HEK293 (cell line): ENCODE results near the gene NRL.

Experiments
- CTCF ChIA-PET: fragments of 350-600 bp; formaldehyde crosslinking; extraction: SDS; loops from one replicate; lab custom pipeline; 2021; ENCODE audit warnings: antibody characterized with exemption; lab: Yijun Ruan, JAX
- POLR2A ChIA-PET: fragments of 300-600 bp; formaldehyde crosslinking; extraction: SDS; loops from one replicate; lab custom pipeline; 2020; ENCODE audit warnings: antibody characterized with exemption, inconsistent platforms; lab: Yijun Ruan, JAX
- H3K27ac ChIP-seq: fragments of 200-500 bp; sonication (Bioruptor generic); 2 replicates; pipeline ENCODE4 v1.5.1; 2014; ENCODE audit warnings: low read depth, low read length, control low read depth, inconsistent platforms; ENCODE audit errors: extremely low read depth
- H3K36me3 ChIP-seq, 2 experiments: fragments of 200-500 bp in 1 of 2; sonication (Bioruptor generic) in 1 of 2; 1 replicate in 1 of 2; 2 replicates in 1 of 2; pipeline ENCODE4 v1.5.1; 2014 to 2017; ENCODE audit warnings: inconsistent platforms in 2 of 2, low read length in 2 of 2; ENCODE audit not compliant: control insufficient read depth in 2 of 2, insufficient read depth in 1 of 2
- H3K4me1 ChIP-seq: fragments of 200-500 bp; sonication (Bioruptor generic); 2 replicates; pipeline ENCODE4 v1.5.1; 2014; ENCODE audit warnings: mild to moderate bottlenecking, low read length, inconsistent platforms; ENCODE audit not compliant: control insufficient read depth, insufficient read depth
- H3K4me3 ChIP-seq: 2 replicates; pipeline ENCODE4 v1.5.1; 2011; ENCODE audit warnings: low read depth, mild to moderate bottlenecking, control low read depth, low read length, moderate library complexity
- H3K9me3 ChIP-seq: fragments of 200-500 bp; sonication (Bioruptor generic); 2 replicates; pipeline ENCODE4 v1.5.1; 2014; ENCODE audit warnings: low read depth, low read length, inconsistent platforms; ENCODE audit not compliant: control insufficient read depth, insufficient read depth
- GLI4 ChIP-seq: fragments of 450-650 bp; formaldehyde crosslinking; IDR thresholded peaks from 2 replicates; pipeline ENCODE4 v1.5.1; 2016; ENCODE audit warnings: missing biosample characterization, missing genetic modification characterization
- MZF1 ChIP-seq: fragments of 450-650 bp; formaldehyde crosslinking; IDR thresholded peaks from 2 replicates; pipeline ENCODE4 v1.5.1; 2017; ENCODE audit warnings: missing biosample characterization, missing genetic modification characterization, borderline replicate concordance
- SALL2 ChIP-seq: fragments of 450-650 bp; formaldehyde crosslinking; IDR thresholded peaks from 2 replicates; pipeline ENCODE4 v1.5.0; 2017; ENCODE audit warnings: missing biosample characterization, mild to moderate bottlenecking, missing genetic modification characterization, borderline replicate concordance
- SP7 ChIP-seq: fragments of 450-650 bp; formaldehyde crosslinking; IDR thresholded peaks from 2 replicates; pipeline ENCODE4 v1.5.1; 2016; ENCODE audit warnings: missing biosample characterization, missing genetic modification characterization
- WT1 ChIP-seq: fragments of 450-650 bp; formaldehyde crosslinking; IDR thresholded peaks from 2 replicates; pipeline ENCODE4 v1.5.1; 2016; ENCODE audit warnings: missing biosample characterization, missing genetic modification characterization
- ZBTB20 ChIP-seq: fragments of 450-650 bp; formaldehyde crosslinking; IDR thresholded peaks from 2 replicates; pipeline ENCODE4 v1.5.1; 2016; ENCODE audit warnings: missing biosample characterization, missing genetic modification characterization
- ZNF112 ChIP-seq: fragments of 450-650 bp; formaldehyde crosslinking; IDR thresholded peaks from 2 replicates; pipeline ENCODE4 v1.5.0; 2017; ENCODE audit warnings: missing biosample characterization, missing genetic modification characterization
- ZNF169 ChIP-seq: fragments of 450-650 bp; formaldehyde crosslinking; IDR thresholded peaks from 2 replicates; pipeline ENCODE4 v1.5.1; 2016; ENCODE audit warnings: missing biosample characterization, missing genetic modification characterization
- ZNF211 ChIP-seq: fragments of 450-650 bp; formaldehyde crosslinking; IDR thresholded peaks from 2 replicates; pipeline ENCODE4 v1.5.1; 2016; ENCODE audit warnings: low read depth, missing biosample characterization, missing genetic modification characterization
- ZNF223 ChIP-seq: fragments of 450-650 bp; formaldehyde crosslinking; IDR thresholded peaks from 2 replicates; pipeline ENCODE4 v1.5.1; 2016; ENCODE audit warnings: missing biosample characterization, missing genetic modification characterization
- ZNF23 ChIP-seq: fragments of 450-650 bp; formaldehyde crosslinking; IDR thresholded peaks from 2 replicates; pipeline ENCODE4 v1.5.1; 2016; ENCODE audit warnings: missing biosample characterization, missing genetic modification characterization, borderline replicate concordance
- ZNF248 ChIP-seq: fragments of 450-650 bp; formaldehyde crosslinking; IDR thresholded peaks from 2 replicates; pipeline ENCODE4 v1.5.1; 2017; ENCODE audit warnings: missing biosample characterization, missing genetic modification characterization
- ZNF37A ChIP-seq: fragments of 450-650 bp; IDR thresholded peaks from 2 replicates; pipeline ENCODE4 v1.5.1; 2018; ENCODE audit warnings: missing biosample characterization, missing genetic modification characterization
- ZNF548 ChIP-seq: fragments of 450-650 bp; formaldehyde crosslinking; IDR thresholded peaks from 2 replicates; pipeline ENCODE4 v1.5.1; 2016; ENCODE audit warnings: missing biosample characterization, missing genetic modification characterization
- ZNF610 ChIP-seq: fragments of 450-650 bp; formaldehyde crosslinking; IDR thresholded peaks from 2 replicates; pipeline ENCODE4 v1.5.1; 2016; ENCODE audit warnings: missing biosample characterization, missing genetic modification characterization, borderline replicate concordance
- ZNF658 ChIP-seq: fragments of 450-650 bp; formaldehyde crosslinking; IDR thresholded peaks from 2 replicates; pipeline ENCODE4; 2016; ENCODE audit warnings: missing biosample characterization, missing genetic modification characterization
- TF ChIP-seq, protein P1 (sequence below): fragments of 450-650 bp; formaldehyde crosslinking; IDR thresholded peaks from 2 replicates; pipeline ENCODE4 v1.5.1; 2016; ENCODE audit warnings: missing biosample characterization, missing genetic modification characterization, borderline replicate concordance
- TF ChIP-seq, protein P2 (sequence below): fragments of 450-650 bp; formaldehyde crosslinking; IDR thresholded peaks from 2 replicates; pipeline ENCODE4 v1.5.1; 2016; ENCODE audit warnings: missing biosample characterization, missing genetic modification characterization
- TF ChIP-seq, protein P3 (sequence below): fragments of 450-650 bp; formaldehyde crosslinking; IDR thresholded peaks from 2 replicates; pipeline ENCODE4 v1.5.1; 2016; ENCODE audit warnings: missing biosample characterization, missing genetic modification characterization
- TF ChIP-seq, protein P4 (sequence below): fragments of 450-650 bp; formaldehyde crosslinking; IDR thresholded peaks from 2 replicates; pipeline ENCODE4 v1.5.1; 2017; ENCODE audit warnings: missing biosample characterization, missing genetic modification characterization

NRL gene

DNA sequence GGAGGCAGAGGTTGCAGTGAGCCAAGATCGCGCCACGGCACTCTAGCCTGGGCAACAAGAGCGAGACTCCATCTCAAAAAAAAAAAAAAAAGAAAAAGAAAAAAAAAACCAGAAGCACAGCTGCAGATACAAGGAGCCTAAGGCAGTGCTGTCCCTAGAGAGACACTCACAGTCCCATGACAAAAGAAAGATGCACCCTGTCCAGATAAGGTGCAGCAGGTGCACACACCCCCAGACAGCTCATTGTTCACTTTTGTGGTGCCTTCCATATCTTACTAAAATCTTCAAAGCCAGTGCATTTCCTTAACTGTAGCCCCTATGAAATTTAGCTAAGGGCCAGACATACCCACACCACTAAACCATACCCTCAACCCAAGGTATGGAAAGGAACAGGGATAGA lies 7.7 kb upstream of the NRL start (continued):
- no peak for TF ChIP-seq ZNF223 (tag by site-specific recombination)
- no peak for TF ChIP-seq ZNF112 (tag by site-specific recombination)
- TF ChIP-seq ZNF169 (tag by site-specific recombination) = no peak
- no peak for TF ChIP-seq ZNF23 (tag by site-specific recombination)
- TF ChIP-seq, protein P1, sequence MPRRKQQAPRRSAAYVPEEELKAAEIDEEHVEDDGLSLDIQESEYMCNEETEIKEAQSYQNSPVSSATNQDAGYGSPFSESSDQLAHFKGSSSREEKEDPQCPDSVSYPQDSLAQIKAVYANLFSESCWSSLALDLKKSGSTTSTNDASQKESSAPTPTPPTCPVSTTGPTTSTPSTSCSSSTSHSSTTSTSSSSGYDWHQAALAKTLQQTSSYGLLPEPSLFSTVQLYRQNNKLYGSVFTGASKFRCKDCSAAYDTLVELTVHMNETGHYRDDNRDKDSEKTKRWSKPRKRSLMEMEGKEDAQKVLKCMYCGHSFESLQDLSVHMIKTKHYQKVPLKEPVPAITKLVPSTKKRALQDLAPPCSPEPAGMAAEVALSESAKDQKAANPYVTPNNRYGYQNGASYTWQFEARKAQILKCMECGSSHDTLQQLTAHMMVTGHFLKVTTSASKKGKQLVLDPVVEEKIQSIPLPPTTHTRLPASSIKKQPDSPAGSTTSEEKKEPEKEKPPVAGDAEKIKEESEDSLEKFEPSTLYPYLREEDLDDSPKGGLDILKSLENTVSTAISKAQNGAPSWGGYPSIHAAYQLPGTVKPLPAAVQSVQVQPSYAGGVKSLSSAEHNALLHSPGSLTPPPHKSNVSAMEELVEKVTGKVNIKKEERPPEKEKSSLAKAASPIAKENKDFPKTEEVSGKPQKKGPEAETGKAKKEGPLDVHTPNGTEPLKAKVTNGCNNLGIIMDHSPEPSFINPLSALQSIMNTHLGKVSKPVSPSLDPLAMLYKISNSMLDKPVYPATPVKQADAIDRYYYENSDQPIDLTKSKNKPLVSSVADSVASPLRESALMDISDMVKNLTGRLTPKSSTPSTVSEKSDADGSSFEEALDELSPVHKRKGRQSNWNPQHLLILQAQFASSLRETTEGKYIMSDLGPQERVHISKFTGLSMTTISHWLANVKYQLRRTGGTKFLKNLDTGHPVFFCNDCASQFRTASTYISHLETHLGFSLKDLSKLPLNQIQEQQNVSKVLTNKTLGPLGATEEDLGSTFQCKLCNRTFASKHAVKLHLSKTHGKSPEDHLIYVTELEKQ (tag by site-specific recombination) = no peak
- TF ChIP-seq ZNF548 = no peak
- no peak for TF ChIP-seq GLI4 (tag by site-specific recombination)
- TF ChIP-seq ZNF658 = no peak
- TF ChIP-seq ZBTB20 (tag by site-specific recombination) = no peak
- TF ChIP-seq MZF1 (tag by site-specific recombination) = no peak
- no peak for TF ChIP-seq ZNF248 (tag by site-specific recombination)

DNA sequence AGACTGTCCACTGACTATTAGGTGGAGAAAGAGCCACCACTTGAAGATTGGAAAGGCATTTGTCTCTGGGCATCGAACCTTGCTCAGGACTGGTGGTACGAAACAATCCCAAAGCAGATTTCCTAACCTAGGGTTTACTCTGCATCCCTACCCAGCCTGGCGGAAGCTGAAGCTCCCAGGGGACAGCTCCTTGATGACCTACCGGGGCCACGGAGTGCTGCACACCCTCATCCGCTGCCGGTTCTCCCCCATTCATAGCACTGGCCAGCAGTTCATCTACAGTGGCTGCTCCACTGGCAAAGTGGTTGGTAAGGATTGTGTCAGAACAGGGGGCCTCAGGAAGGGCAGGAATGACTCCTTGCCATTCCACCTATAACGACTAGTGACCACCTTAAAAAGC lies 6.5 kb upstream of the NRL start:
- Histone ChIP-seq H3K4me3 (no peak overlapping the region), H3K27ac (no peak overlapping the region), H3K9me3 (no peaks in the 10 kb centered on the region), H3K4me1 (no peaks in the 10 kb centered on the region), H3K36me3 (peaks cover 10 to 70% of the 10 kb centered on the region in 2 experiments; a peak in 2 of 3 replicates)
- TF ChIP-seq ZNF37A (tag by site-specific recombination) (no peak), SALL2 (tag by site-specific recombination) (no peak), WT1 (tag by site-specific recombination) (no peak), ZNF610 (tag by site-specific recombination) (no peak), SP7 (tag by site-specific recombination) (no peak), ZNF211 (no peak)
- TF ChIP-seq, protein P2, sequence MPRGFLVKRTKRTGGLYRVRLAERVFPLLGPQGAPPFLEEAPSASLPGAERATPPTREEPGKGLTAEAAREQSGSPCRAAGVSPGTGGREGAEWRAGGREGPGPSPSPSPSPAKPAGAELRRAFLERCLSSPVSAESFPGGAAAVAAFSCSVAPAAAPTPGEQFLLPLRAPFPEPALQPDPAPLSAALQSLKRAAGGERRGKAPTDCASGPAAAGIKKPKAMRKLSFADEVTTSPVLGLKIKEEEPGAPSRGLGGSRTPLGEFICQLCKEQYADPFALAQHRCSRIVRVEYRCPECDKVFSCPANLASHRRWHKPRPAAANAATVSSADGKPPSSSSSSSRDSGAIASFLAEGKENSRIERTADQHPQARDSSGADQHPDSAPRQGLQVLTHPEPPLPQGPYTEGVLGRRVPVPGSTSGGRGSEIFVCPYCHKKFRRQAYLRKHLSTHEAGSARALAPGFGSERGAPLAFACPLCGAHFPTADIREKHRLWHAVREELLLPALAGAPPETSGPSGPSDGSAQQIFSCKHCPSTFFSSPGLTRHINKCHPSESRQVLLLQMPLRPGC (tag by site-specific recombination) = no peak
- TF ChIP-seq, protein P3, sequence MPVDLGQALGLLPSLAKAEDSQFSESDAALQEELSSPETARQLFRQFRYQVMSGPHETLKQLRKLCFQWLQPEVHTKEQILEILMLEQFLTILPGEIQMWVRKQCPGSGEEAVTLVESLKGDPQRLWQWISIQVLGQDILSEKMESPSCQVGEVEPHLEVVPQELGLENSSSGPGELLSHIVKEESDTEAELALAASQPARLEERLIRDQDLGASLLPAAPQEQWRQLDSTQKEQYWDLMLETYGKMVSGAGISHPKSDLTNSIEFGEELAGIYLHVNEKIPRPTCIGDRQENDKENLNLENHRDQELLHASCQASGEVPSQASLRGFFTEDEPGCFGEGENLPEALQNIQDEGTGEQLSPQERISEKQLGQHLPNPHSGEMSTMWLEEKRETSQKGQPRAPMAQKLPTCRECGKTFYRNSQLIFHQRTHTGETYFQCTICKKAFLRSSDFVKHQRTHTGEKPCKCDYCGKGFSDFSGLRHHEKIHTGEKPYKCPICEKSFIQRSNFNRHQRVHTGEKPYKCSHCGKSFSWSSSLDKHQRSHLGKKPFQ (tag by site-specific recombination) = no peak
- TF ChIP-seq, protein P4, sequence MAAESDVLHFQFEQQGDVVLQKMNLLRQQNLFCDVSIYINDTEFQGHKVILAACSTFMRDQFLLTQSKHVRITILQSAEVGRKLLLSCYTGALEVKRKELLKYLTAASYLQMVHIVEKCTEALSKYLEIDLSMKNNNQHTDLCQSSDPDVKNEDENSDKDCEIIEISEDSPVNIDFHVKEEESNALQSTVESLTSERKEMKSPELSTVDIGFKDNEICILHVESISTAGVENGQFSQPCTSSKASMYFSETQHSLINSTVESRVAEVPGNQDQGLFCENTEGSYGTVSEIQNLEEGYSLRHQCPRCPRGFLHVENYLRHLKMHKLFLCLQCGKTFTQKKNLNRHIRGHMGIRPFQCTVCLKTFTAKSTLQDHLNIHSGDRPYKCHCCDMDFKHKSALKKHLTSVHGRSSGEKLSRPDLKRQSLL (tag by site-specific recombination) = no peak
- ChIA-PET CTCF (interaction anchor here (1.4 kb wide), 1 partner anchor 31 kb away, joined by 3 read pairs; no protein-coding TSS in a partner anchor), POLR2A (interaction anchor here (8.3 kb wide), 1 partner anchor 17 kb away, joined by 163 read pairs; the partner anchor contains the start of genes EMC9 and PSME1)
